NCI-H1417 (cell line): ENCODE measurements around the gene WDR33.

Experiments
- DNase-seq, 3 experiments: peaks; one replicate each; lab custom pipeline; 2025; lab: John Stamatoyannopoulos, UW

The WDR33 gene

GRCh38 chr2:127719301-127720218 is 91.4 kb downstream of the WDR33 start:
- no peak for DNase-seq

DNA sequence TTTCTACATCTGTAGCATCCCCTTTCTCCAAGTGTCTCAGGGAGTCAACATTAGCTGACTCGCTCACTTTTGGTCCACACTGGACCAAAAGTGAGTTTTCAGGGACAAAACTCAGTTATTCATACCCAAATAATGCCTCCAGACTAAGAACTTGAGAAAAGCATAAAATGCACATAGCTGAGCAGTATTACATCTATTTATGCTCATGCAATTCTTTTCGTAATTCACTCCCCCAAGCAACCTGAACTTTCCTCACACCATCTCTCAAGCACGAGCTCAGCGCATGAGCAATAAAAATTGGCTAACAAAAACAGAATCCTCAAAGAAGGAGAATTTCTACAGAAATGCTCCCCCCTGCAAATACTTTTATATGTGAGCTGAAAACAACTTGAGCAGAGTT is 92.7 kb downstream of the WDR33 start:
- no peak for DNase-seq

DNA sequence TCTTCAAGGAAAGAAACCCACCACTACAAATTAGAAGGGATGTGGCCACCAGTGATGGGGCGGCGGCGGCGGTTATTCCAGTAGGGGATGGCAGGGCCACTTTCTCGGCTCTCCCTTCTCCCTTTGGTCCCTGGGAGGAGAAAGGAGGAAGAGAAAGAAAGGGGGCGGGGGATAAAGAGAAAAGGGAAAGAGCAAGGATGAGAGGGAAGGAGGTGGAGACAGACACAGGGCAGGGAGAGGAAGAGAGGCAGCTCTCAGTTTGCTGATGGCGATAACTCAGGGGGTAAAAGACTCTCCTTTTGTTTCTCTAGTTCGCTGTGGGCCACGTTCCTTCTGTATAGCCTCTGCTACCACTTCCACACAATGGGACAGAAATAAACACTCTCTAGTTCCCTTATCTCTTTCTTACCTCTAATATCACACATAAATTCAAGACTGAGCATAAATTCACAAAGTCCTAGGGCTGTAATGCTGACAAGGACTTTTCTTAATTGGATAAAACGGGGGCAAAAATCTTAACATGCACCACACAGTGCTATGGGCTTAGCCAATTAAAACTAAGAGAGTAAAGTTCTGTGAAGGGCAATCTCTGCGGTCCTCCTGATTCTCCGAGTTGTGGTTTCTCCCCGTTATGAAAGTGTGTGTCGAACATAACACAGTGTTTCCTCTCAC is 95.1 kb downstream of the WDR33 start:
- DNase-seq: no peak

- DNase-seq: no peak
These were observed 97.4 kb downstream of the WDR33 start for GRCh38 chr2:127713562-127713961.

GRCh38 chr2:127712999-127713398 is 98.0 kb downstream of the WDR33 start:
- no peak for DNase-seq

- DNase-seq: no peak
These were observed 101.6 kb downstream of the WDR33 start for GRCh38 chr2:127709336-127709735.

DNA sequence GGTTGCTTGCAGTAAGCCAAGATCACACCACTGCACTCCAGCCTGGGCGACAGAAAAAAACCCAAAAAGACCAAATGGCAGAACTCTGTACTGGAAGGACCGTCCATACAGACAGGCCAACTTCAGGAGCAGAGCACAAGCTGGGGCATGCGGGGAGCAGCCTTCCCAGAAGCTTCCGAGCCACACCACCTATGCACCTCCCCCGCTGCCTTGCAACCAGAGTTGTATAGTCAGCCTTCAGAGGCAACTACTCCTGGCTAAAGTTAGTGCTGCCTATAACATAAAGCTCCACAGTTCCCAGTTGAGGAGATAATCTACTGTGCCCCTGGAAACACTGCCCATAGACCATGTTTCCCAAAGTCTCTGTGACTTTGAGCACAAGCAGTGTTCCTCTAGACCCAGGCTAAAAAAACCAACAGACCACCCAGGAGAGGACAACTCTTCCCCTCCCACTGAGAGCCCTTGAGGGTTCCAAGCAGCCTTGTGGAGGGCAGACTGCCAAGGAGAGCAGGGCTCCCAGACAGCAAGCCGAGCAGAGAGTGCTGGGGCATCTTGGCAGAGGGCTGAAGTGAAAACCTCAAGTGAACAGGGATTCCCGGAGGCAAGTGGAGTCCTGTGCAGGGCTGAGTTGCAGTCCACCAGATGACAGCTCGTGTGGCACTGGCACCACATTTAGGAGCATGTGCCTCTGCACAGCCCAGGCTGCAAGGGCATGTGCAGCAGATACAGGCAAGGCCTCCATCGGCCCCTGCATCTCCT is 102.9 kb downstream of the WDR33 start:
- DNase-seq: no peak

DNA sequence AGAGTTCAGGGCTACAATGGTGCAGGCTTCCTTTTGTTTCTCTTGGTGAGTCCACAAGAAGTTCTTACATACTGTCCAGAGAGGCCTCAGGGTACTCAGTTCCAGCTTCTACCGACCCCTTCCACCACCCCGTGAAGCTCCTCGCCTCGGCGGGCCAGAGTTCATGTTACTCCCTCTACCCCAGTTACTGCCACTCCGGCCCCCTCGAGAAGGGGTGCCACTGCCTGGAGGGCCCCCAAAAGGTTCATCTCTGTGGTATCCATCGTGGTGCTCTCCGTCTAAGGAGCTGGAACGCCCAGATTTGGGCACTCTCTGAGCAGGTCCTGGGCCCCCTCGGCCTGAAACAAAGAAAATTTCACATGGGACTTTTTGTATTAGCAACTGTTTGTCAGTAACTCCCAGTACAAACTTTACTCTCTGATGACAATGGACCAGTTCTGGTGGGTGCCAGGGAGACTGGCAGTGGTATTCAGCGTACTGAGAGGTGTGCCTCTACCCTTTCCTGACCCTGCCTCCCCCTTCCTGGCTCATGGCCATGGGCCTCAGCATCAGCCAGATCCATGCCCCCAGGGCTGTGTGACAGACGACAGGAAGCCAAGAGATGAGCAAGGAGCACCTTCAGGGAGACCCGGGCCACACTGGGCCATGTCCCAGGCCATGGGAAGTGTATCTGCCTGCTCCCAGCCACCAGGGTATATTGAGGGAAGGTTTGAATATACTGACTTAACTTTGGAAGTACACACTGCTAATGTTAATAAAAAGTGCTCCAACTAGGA is 104.6 kb downstream of the WDR33 start:
- no peak for DNase-seq

- DNase-seq: no peak
These were observed 105.4 kb downstream of the WDR33 start for GRCh38 chr2:127705391-127706065.

DNA sequence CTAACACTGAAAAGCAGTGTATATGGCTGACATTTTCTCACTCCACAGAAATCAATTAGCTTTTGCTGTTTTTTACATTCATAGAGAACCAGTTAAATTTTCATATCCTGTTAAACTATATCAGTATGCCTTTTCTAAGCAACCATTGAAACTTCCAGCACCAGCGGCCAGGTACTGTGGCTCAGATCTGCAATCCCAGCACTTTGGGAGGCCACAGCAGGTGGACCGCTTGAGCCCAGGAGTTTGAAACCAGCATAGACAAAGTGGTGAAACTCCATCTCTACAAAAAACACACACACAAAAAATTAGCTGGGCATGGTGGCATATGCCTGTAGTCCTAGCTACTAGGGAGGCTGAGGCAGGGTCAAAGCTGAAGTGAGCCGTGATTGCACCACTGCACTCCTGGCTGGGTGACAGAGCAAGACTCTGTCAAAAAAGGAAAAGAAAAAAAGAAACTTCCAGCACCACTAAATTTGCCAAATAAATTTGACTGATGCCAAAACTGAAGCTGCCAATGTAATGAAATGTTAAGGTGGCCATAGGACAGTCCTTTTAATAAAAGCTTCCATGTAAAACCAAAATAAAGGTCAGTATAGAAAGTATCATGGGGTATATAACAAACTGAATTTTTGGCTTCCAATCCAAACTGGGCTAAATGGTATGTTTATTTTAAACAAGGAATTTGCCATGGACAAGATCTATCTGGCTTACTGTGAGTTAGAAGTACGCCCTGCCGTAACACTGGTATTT is 106.2 kb downstream of the WDR33 start:
- no peak for DNase-seq

DNA sequence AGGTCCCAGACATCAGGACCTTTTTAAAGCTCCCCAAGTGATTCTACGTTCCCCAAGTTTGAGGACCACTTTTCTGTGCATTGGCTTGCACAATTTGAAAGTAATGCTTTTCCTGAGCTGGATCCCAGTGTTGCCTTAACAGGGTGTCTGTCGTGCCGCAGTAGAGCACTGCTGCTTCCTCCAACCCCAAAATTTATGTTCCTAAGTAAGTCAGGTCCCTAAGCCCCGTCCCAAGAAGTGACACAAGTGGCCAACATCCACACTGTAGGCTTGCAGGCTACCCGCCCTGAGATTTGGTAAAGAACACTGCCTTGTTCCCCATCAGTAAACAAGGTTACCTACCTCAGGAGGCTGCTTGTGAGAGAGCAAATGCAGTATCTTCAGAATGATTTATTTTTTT is 107.7 kb downstream of the WDR33 start:
- DNase-seq: no peak

- no peak for DNase-seq
These were observed 108.5 kb downstream of the WDR33 start for GRCh38 chr2:127702395-127703009.

GRCh38 chr2:127701651-127702394 is 109.1 kb downstream of the WDR33 start:
- peak; percentile 68 to 94 (median 87) for DNase-seq

- peak; percentile 74 to 95 (median 94) for DNase-seq
These were observed 109.7 kb downstream of the WDR33 start, which contains the start of gene SFT2D3 for GRCh38 chr2:127701193-127701650. Gene SFT2D3 (plus strand): TSS chr2:127701497. CDS start chr2:127701529, 32 bp downstream.

- peak in 2 of 3 experiments; percentile 37 to 65 for DNase-seq
These were observed 110.3 kb downstream of the WDR33 start for GRCh38 chr2:127700527-127701192.

DNA sequence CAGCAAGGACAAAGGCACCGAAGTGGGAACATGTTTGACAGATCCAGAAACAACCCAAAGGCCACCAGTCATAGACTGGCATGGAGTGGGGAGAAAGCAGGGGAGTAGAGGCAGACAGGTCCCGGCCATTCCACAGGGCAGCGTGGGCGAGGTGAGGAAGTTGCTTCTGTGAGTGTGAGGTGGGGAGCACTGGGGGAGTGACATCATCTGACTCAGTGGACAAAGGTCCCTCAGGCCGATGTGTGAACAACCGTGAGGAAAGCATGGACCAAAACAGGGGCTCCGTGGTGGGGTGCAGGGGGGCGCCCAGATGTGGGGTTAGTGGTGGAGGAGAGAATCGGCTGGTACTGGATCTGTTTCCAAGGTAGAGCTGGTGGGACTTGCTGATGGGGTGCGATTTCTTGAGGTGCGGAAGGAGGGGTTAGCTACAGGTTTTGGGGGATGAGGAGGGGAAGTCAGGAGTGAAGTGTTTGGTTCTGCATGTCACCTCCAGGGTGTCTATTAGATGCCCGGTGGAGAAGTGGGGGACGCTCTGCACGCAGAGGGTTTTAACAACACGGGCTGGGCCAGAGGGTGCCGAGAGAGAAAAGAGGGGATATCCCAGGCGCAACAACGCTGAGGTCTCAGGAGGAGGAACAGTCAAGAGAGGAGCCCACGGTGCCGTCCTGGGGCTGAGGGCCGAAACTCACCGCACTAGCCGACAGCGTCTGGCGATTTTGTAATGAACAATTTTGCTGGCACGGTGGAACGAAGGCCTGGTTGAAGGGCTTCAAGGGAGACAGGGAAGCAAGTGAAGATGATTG is 112.2 kb downstream of the WDR33 start:
- no peak for DNase-seq

DNA sequence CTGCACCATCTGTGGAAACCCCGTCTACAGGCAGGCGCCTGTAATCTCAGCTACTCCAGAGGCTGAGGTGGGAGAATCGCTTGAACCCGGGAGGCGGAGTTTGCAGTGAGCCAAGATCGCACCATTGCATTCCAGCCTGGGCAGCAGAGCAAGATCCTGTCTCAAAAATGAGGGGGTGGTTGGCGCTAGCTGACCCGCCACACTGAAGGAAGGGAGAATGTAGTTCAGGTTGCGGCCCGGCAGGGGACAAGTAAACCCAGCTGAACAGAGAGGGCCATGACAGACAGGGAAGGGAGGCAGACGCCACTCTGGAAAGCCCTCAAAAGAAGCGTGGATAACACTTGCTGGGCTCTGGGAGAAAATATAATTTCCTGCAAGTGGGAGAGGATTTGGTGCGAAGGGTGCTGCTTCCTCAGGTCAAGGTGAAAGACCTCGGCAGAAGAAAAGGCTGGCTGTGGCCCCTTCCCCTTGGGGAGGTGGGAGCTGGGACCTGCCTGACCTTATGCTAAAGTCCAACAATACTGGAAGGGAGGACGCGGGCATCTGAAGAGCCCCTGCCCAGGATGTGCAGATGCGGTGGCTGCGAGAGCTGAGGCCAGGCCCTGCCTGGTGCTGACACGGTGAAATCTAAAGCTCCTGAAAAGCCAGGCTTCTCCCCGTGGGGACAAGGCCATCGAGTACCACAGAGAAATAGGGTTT is 113.3 kb downstream of the WDR33 start:
- no peak for DNase-seq
